H54 (cell line): ENCODE results near the gene DCUN1D3.
"Not testable (repeated sequence)": the region's sequence is repeated elsewhere in the genome, so short reads cannot be mapped to it uniquely, and the experiment has no call there.

Source experiments
- DNase-seq: peaks from one replicate; pipeline ENCODE4 v3.0.0; 2011; ENCODE audit warnings: low spot score, mixed read lengths; ENCODE audit not compliant: insufficient read length
- FAIRE-seq: peaks from 3 replicates; lab custom pipeline; 2011; peaks lifted over from hg19 to GRCh38; lab: Jason Lieb, UNC
- POLR2A ChIP-seq: IDR thresholded peaks from 2 replicates; pipeline ENCODE4 v1.6.1; 2011; ENCODE audit warnings: low read depth, mild to moderate bottlenecking, low read length

Gene DCUN1D3

GRCh38 chr16:20900299-20901067 is at the start of gene DCUN1D3, which contains the start of gene LYRM1:
TSS of gene DCUN1D3 (minus strand) at chr16:20900358. CDS start at chr16:20862538, 37,820 bp downstream.
TSS of gene LYRM1 (plus strand) at chr16:20900771. CDS start at chr16:20915556, 14,785 bp downstream.
- TF ChIP-seq POLR2A = peak; percentile 78
- FAIRE-seq (peak; percentile 48), DNase-seq (peak; percentile 80)

GRCh38 chr16:20949660-20950059 is 49.5 kb upstream of the DCUN1D3 start:
- TF ChIP-seq POLR2A = no peak
- FAIRE-seq (no peak), DNase-seq (no peak)

GRCh38 chr16:20948444-20948843 is 48.3 kb upstream of the DCUN1D3 start:
- DNase-seq (no peak), FAIRE-seq (no peak)
- TF ChIP-seq POLR2A = no peak

GRCh38 chr16:20946015-20946629 is 46.0 kb upstream of the DCUN1D3 start:
- no peak for DNase-seq
- FAIRE-seq = no peak
- no peak for TF ChIP-seq POLR2A

- not testable (repeated sequence) for FAIRE-seq, DNase-seq
Observed at GRCh38 chr16:20945575-20945875, 45.4 kb upstream of the DCUN1D3 start.

- TF ChIP-seq POLR2A = no peak
- no peak for FAIRE-seq
- no peak for DNase-seq
Observed at GRCh38 chr16:20944861-20945574, 44.9 kb upstream of the DCUN1D3 start.

- no peak for FAIRE-seq
- DNase-seq = no peak
- TF ChIP-seq POLR2A = no peak
Observed at GRCh38 chr16:20942256-20942655, 42.1 kb upstream of the DCUN1D3 start.

GRCh38 chr16:20941636-20941926 is 41.4 kb upstream of the DCUN1D3 start:
- DNase-seq (no peak), FAIRE-seq (no peak)
- no peak for TF ChIP-seq POLR2A

GRCh38 chr16:20940871-20941635 is 40.9 kb upstream of the DCUN1D3 start:
- no peak for TF ChIP-seq POLR2A
- FAIRE-seq = no peak
- no peak for DNase-seq

GRCh38 chr16:20939611-20940010 is 39.5 kb upstream of the DCUN1D3 start:
- TF ChIP-seq POLR2A = no peak
- DNase-seq (no peak), FAIRE-seq (no peak)

- DNase-seq = peak; percentile 51
- no peak for TF ChIP-seq POLR2A
- no peak for FAIRE-seq
Observed at GRCh38 chr16:20938426-20938825, 38.3 kb upstream of the DCUN1D3 start.

- FAIRE-seq = no peak
- DNase-seq = no peak
- no peak for TF ChIP-seq POLR2A
Observed at GRCh38 chr16:20937736-20938135, 37.6 kb upstream of the DCUN1D3 start.

GRCh38 chr16:20933589-20933988 is 33.4 kb upstream of the DCUN1D3 start:
- TF ChIP-seq POLR2A = no peak
- DNase-seq (no peak), FAIRE-seq (no peak)
